GM18498 (cell line): ENCODE results near the gene VPS29.

Source experiments
- ATAC-seq: cut with Tn5 transposase; IDR thresholded peaks from one replicate; pipeline ENCODE4 v1.9.1; 2021; ENCODE audit warnings: mild to moderate bottlenecking, moderate library complexity; ENCODE audit not compliant: unreplicated experiment

Gene VPS29

DNA sequence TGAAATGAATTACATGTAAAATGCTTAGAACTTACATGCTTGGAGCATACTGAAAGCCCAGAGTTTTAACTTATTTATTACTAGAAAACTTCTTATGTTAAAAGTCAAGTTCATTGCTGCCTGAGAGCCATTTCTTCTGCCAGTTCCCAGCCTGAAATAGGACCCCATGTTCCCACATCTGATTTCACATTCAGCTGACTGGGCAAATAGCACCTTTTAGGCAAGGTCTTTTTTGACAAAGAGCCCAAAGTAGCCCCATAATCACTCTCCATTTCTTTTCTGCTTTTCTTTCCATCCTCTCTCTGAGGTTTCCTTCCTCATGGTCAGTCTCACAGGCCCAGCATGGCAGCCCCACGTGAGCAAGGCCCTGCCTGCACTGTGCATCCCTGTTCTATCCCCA is 50.6 kb downstream of the VPS29 start:
- ATAC-seq, result no peak

DNA sequence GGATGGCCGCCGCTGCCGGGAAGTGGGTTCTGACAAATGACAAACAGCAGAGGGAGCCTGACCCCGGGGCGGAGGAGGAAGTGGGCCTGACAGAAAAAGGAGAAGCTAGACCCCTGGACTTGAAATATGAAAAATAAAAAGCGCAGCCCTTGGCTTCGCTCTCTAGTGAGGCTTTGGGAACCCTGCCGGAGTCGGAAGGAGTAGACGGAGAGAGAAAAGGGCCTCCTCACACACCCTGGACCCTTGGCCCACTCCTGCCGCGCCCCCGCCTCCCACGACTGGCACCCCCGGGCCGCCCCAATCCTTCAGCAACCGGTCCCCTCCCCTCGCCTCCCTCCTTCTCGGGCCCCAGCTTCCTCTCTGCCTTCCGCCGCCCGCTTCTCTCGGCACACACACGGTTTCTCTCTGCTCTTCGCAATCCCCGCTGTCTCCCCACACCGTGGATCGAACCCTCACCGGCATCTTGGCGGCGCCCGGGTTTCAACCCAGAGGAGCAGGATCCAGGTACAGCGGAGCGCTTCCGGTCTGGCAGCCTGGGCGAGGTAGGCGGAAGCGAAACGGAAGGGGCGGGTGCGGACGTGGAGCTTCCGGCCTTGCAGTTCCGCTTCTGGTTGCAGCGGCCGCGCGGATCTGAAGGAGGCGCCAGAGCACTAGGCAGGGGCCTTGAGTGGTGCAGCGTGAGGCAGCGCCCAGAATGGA is 52.0 kb downstream of the VPS29 start, which contains the start of gene ARPC3:
TSS of gene ARPC3 (minus strand) at position 539 of the 699 bp plus-strand sequence. CDS start at position 462, 77 bp downstream.
- peak; percentile 91 for ATAC-seq

DNA sequence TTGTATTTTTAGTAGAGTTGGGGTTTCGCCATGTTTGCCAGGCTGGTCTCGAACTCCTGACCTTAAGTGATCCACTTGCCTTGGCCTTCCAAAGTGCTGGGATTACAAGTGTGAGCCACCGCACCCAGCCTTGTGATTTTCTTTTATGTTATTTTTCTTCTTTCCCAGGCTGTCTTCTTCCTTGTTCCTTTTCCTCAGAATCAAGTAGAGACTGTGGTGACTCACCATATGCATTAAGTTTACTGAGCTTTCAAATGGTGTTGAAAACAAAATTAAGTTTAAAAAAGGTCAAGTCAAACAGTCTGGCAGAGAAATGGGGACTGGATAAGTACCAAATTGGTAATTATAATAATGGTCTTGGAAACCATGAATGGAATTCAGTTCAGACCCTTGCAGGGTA is 57.5 kb downstream of the VPS29 start:
- no peak for ATAC-seq
